HepG2 (cell line): Measurements from ENCODE around the gene PGPEP1. TPM values are rescaled to one million over a fixed set of nuclear protein-coding genes. Genes with fewer than 3 reads are reported as not detected.

Experiments used
- CEBPB ChIP-seq: IDR thresholded peaks from 2 replicates; pipeline ENCODE4 v1.6.1; 2011; ENCODE audit warnings: low read depth, low read length, improper control_type of control experiment, borderline replicate concordance
- ISL2 ChIP-seq: sonication (generic); formaldehyde crosslinking; IDR thresholded peaks from 2 replicates; pipeline ENCODE4 v1.5.0; 2020; ENCODE audit warnings: missing genetic modification reagents
- KDM5A ChIP-seq: fragments of 200-600 bp; sonication (generic); IDR thresholded peaks from 2 replicates; pipeline ENCODE4 v1.7.0; 2018; ENCODE audit warnings: antibody characterized with exemption, mild to moderate bottlenecking, low read length, borderline replicate concordance
- KDM6A ChIP-seq: IDR thresholded peaks from 2 replicates; pipeline ENCODE4 v1.6.1; 2016; ENCODE audit warnings: low read depth
- MYNN ChIP-seq: sonication (generic); formaldehyde crosslinking; IDR thresholded peaks from 2 replicates; pipeline ENCODE4 v1.4.0; 2020; ENCODE audit warnings: mild to moderate bottlenecking, low read depth, missing genetic modification reagents
- PCBP1 ChIP-seq: fragments of 200-400 bp; formaldehyde crosslinking; IDR thresholded peaks from 2 replicates; pipeline ENCODE4 v1.6.1; 2017; ENCODE audit warnings: mild to moderate bottlenecking, low read depth, low read length, borderline replicate concordance
- RFX5 ChIP-seq: IDR thresholded peaks from 2 replicates; pipeline ENCODE4 v1.6.1; 2011; ENCODE audit warnings: low read depth, low read length, improper control_type of control experiment
- TCF12 ChIP-seq, 2 experiments: fragments of 450-650 bp in 1 of 2; sonication (generic) in 1 of 2; formaldehyde crosslinking in 1 of 2; IDR thresholded peaks; 2 replicates each; pipeline versions ENCODE4 v1.6.1 to v1.8.0; 2017 to 2022; ENCODE audit warnings: antibody characterized with exemption in 1 of 2, mild to moderate bottlenecking in 1 of 2, missing genetic modification reagents in 1 of 2, moderate library complexity in 1 of 2
- WIZ ChIP-seq: sonication (generic); formaldehyde crosslinking; IDR thresholded peaks from 2 replicates; pipeline ENCODE4 v1.5.1; 2020; ENCODE audit warnings: mild to moderate bottlenecking, missing genetic modification reagents
- ZBTB38 ChIP-seq: sonication (generic); formaldehyde crosslinking; IDR thresholded peaks from 2 replicates; pipeline ENCODE4 v1.5.1; 2020; ENCODE audit warnings: mild to moderate bottlenecking, missing genetic modification reagents
- ZNF251 ChIP-seq: sonication (generic); formaldehyde crosslinking; IDR thresholded peaks from 2 replicates; pipeline ENCODE4 v1.9.0; 2021; ENCODE audit warnings: mild to moderate bottlenecking, missing genetic modification reagents
- ZNF33B ChIP-seq: sonication (generic); formaldehyde crosslinking; IDR thresholded peaks from 2 replicates; pipeline ENCODE4 v1.5.1; 2020; ENCODE audit warnings: mild to moderate bottlenecking, missing genetic modification reagents
- ZNF350 ChIP-seq: sonication (generic); formaldehyde crosslinking; IDR thresholded peaks from 2 replicates; pipeline ENCODE4 v1.4.0; 2020; ENCODE audit warnings: mild to moderate bottlenecking, low read depth, missing genetic modification reagents, borderline replicate concordance
- ZNF670 ChIP-seq: sonication (generic); formaldehyde crosslinking; IDR thresholded peaks from 2 replicates; pipeline ENCODE4 v1.8.0; 2022; ENCODE audit warnings: mild to moderate bottlenecking, missing genetic modification reagents, borderline replicate concordance
- ZSCAN12 ChIP-seq: sonication (generic); formaldehyde crosslinking; IDR thresholded peaks from 2 replicates; pipeline ENCODE4 v1.9.0; 2021; ENCODE audit warnings: mild to moderate bottlenecking, missing genetic modification reagents
- polyA plus RNA-seq, 8 experiments: library from polyadenylated mRNA; depleted of rRNA in 3 of 8; stranded (reverse) in 7 of 8; unstranded in 1 of 8; fragments of >200 nt; fragmentation: Illumina TruSeq in 4 of 8; extraction: Trizol in 4 of 8; gene quantifications; 2 replicates each; pipeline versions ENCODE4 v1.2.1 to v1.2.3, GENCODE V29; 2011 to 2016; ENCODE audit warnings: low read depth in 4 of 8, missing spikeins in 1 of 8, mixed read lengths in 1 of 8; ENCODE audit not compliant: insufficient read depth in 1 of 8
- total RNA-seq, 5 experiments: library from RNA; depleted of rRNA; stranded (reverse); fragments of >200 nt; fragmentation: Illumina TruSeq; extraction: Trizol; gene quantifications; 2 replicates each; pipeline ENCODE4 v1.2.3, GENCODE V29; 2016; ENCODE audit warnings: low read depth in 1 of 5
- TF ChIP-seq, protein P1 (sequence below): sonication (generic); formaldehyde crosslinking; conservative IDR thresholded peaks from 2 replicates; pipeline ENCODE4 v1.8.0; 2022; ENCODE audit warnings: low read depth, missing genetic modification reagents
- TF ChIP-seq, protein P2 (sequence below): sonication (generic); formaldehyde crosslinking; IDR thresholded peaks from 2 replicates; pipeline ENCODE4 v1.5.0; 2020; ENCODE audit warnings: missing genetic modification reagents, mild to moderate bottlenecking, borderline replicate concordance
- TF ChIP-seq, protein P3 (sequence below): sonication (generic); formaldehyde crosslinking; IDR thresholded peaks from 2 replicates; pipeline ENCODE4 v1.4.0; 2020; ENCODE audit warnings: low read depth, missing genetic modification reagents
- TF ChIP-seq, protein P4 (sequence below): sonication (generic); formaldehyde crosslinking; IDR thresholded peaks from 2 replicates; pipeline ENCODE4 v1.9.0; 2021; ENCODE audit warnings: missing genetic modification reagents, mild to moderate bottlenecking, borderline replicate concordance

The PGPEP1 gene
- total and polyA plus RNA-seq, 2 of the 13 experiments (the other 11 are each of a cell fraction or from before 2014, with no cell fraction given): 53.1 to 56.6 TPM

DNA sequence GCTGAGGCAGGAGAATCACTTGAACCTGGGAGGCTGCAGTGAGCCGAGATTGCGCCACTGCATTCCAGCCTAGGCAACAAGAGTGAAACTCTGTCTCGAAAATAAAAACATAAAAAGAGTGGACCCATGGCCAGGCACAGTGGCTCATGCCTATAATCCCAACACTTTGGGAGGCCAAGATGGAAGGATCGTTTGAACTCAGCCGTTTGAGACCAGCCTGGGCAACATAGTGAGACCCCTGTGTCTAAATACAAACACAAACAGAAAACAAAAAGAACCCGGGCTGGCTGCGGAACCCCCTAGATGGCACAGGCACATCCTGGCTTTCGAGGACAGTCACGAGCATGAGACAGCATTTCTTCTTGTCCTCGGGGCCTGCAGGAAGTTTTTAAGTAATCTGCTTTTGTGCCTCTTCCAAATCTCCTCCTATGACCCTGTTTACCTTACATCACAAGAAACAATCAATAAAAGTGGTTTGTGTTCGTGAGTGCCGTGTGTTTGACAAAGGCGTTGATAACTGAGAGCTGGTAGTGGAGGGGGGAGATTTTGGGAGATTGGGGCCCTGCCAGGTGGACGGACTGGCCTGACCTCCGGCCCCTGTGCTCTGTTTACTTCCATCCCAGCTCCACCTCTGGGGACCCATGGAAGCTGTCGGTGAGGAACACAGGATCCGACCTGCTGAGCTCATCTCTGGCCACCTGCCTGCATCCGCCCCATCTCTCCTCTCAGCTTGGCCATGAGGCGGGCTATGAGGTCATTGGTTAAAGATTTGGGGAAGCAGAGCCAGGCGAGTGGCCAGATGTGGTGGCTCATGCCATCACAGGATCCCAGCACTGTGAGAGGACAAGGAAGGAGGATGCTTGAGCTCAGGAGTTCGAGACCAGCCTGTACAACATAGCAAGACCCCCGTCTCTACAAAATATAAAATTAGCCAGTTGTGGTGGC, 39.7 kb downstream of the PGPEP1 start (continued):
- TF ChIP-seq, protein P1, sequence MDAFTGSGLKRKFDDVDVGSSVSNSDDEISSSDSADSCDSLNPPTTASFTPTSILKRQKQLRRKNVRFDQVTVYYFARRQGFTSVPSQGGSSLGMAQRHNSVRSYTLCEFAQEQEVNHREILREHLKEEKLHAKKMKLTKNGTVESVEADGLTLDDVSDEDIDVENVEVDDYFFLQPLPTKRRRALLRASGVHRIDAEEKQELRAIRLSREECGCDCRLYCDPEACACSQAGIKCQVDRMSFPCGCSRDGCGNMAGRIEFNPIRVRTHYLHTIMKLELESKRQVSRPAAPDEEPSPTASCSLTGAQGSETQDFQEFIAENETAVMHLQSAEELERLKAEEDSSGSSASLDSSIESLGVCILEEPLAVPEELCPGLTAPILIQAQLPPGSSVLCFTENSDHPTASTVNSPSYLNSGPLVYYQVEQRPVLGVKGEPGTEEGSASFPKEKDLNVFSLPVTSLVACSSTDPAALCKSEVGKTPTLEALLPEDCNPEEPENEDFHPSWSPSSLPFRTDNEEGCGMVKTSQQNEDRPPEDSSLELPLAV (CRISPR knock-in tag): no peak
- TF ChIP-seq, protein P2, sequence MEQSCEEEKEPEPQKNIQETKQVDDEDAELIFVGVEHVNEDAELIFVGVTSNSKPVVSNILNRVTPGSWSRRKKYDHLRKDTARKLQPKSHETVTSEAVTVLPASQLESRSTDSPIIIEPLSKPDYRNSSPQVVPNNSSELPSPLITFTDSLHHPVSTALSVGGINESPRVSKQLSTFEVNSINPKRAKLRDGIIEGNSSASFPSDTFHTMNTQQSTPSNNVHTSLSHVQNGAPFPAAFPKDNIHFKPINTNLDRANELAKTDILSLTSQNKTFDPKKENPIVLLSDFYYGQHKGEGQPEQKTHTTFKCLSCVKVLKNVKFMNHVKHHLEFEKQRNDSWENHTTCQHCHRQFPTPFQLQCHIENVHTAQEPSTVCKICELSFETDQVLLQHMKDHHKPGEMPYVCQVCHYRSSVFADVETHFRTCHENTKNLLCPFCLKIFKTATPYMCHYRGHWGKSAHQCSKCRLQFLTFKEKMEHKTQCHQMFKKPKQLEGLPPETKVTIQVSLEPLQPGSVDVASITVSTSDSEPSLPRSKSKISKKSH (CRISPR knock-in tag): no peak; the same call in 1 of the 2 replicates
- 0 out of 2 replicates have a peak, but pooled peaks have one; percentile 12 for TF ChIP-seq MYNN (CRISPR knock-in tag)
- TF ChIP-seq ZNF251 (CRISPR knock-in tag): no peak
- no peak for TF ChIP-seq TCF12 (IDR thresholded peaks at IDR 0.05)
- peak; percentile 97 for TF ChIP-seq TCF12 (CRISPR knock-in tag; IDR thresholded peaks at IDR 0.05)
- peak; percentile 76; the same call in 1 of the 2 replicates for TF ChIP-seq WIZ (CRISPR knock-in tag)
- TF ChIP-seq PCBP1: no peak
- no peak for TF ChIP-seq KDM5A
- TF ChIP-seq CEBPB: peak; percentile 44; the same call in 1 of the 2 replicates
- TF ChIP-seq, protein P3, sequence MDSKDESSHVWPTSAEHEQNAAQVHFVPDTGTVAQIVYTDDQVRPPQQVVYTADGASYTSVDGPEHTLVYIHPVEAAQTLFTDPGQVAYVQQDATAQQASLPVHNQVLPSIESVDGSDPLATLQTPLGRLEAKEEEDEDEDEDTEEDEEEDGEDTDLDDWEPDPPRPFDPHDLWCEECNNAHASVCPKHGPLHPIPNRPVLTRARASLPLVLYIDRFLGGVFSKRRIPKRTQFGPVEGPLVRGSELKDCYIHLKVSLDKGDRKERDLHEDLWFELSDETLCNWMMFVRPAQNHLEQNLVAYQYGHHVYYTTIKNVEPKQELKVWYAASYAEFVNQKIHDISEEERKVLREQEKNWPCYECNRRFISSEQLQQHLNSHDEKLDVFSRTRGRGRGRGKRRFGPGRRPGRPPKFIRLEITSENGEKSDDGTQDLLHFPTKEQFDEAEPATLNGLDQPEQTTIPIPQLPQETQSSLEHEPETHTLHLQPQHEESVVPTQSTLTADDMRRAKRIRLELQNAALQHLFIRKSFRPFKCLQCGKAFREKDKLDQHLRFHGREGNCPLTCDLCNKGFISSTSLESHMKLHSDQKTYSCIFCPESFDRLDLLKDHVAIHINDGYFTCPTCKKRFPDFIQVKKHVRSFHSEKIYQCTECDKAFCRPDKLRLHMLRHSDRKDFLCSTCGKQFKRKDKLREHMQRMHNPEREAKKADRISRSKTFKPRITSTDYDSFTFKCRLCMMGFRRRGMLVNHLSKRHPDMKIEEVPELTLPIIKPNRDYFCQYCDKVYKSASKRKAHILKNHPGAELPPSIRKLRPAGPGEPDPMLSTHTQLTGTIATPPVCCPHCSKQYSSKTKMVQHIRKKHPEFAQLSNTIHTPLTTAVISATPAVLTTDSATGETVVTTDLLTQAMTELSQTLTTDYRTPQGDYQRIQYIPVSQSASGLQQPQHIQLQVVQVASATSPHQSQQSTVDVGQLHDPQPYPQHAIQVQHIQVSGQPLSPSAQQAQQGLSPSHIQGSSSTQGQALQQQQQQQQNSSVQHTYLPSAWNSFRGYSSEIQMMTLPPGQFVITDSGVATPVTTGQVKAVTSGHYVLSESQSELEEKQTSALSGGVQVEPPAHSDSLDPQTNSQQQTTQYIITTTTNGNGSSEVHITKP (CRISPR knock-in tag): 0 out of 2 replicates have a peak, but pooled peaks have one; percentile 44
- TF ChIP-seq ISL2 (CRISPR knock-in tag): peak; percentile 97
- TF ChIP-seq ZNF350 (CRISPR knock-in tag): peak; percentile 98
- peak; percentile 96; the same call in 1 of the 2 replicates for TF ChIP-seq ZBTB38 (CRISPR knock-in tag)
- TF ChIP-seq, protein P4, sequence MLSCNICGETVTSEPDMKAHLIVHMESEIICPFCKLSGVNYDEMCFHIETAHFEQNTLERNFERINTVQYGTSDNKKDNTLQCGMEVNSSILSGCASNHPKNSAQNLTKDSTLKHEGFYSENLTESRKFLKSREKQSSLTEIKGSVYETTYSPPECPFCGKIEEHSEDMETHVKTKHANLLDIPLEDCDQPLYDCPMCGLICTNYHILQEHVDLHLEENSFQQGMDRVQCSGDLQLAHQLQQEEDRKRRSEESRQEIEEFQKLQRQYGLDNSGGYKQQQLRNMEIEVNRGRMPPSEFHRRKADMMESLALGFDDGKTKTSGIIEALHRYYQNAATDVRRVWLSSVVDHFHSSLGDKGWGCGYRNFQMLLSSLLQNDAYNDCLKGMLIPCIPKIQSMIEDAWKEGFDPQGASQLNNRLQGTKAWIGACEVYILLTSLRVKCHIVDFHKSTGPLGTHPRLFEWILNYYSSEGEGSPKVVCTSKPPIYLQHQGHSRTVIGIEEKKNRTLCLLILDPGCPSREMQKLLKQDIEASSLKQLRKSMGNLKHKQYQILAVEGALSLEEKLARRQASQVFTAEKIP: no peak
- TF ChIP-seq ZNF33B (CRISPR knock-in tag): peak; percentile 86
- no peak for TF ChIP-seq ZSCAN12 (CRISPR knock-in tag)
- TF ChIP-seq KDM6A: peak; percentile 88
- peak; percentile 98 for TF ChIP-seq ZNF670 (CRISPR knock-in tag)
- TF ChIP-seq RFX5: no peak
